Astrocyte (in vitro differentiated cells and primary cell): Measurements from ENCODE around the gene ALOX5.

Experiments
- EZH2 ChIP-seq: IDR thresholded peaks from 2 replicates; pipeline ENCODE4 v1.6.1; 2012; ENCODE audit warnings: mild to moderate bottlenecking, low read length, inconsistent platforms; ENCODE audit not compliant: insufficient read depth
- TF ChIP-seq, protein P1 (sequence below): IDR thresholded peaks from 2 replicates; pipeline ENCODE4 v1.5.1; 2011; ENCODE audit warnings: low read depth, mild to moderate bottlenecking, inconsistent platforms, low read length, moderate library complexity; ENCODE audit not compliant: insufficient read depth

DNA sequence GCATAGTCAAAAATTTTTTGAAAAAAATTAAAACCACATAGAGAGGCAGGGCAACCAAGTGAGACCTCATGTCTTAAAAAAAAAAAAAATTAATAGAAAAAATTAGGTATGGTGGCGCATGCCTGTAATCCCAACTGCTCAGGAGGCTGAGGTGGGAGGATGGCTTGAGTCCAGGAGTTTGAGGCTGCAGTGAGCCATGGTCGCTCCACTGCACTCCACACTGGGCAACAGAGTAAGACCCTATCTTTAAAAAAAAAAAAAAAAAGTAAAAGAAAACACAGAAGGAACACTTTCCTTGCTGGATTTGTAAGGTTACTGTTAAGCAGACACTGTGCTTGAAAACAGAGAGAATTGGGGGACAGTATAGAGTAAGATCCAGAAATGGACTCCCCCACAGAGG is 58.1 kb downstream of the ALOX5 start:
- TF ChIP-seq, protein P1, sequence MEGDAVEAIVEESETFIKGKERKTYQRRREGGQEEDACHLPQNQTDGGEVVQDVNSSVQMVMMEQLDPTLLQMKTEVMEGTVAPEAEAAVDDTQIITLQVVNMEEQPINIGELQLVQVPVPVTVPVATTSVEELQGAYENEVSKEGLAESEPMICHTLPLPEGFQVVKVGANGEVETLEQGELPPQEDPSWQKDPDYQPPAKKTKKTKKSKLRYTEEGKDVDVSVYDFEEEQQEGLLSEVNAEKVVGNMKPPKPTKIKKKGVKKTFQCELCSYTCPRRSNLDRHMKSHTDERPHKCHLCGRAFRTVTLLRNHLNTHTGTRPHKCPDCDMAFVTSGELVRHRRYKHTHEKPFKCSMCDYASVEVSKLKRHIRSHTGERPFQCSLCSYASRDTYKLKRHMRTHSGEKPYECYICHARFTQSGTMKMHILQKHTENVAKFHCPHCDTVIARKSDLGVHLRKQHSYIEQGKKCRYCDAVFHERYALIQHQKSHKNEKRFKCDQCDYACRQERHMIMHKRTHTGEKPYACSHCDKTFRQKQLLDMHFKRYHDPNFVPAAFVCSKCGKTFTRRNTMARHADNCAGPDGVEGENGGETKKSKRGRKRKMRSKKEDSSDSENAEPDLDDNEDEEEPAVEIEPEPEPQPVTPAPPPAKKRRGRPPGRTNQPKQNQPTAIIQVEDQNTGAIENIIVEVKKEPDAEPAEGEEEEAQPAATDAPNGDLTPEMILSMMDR = no peak
- no peak for TF ChIP-seq EZH2
